Fibroblast of peridontal ligament (primary cell): ENCODE results near the gene NEURL4.

Experiments used
- DNase-seq: peaks from one replicate; pipeline ENCODE4 v3.0.0-alpha.2; 2010; ENCODE audit errors: extremely low read depth

The NEURL4 gene

DNA sequence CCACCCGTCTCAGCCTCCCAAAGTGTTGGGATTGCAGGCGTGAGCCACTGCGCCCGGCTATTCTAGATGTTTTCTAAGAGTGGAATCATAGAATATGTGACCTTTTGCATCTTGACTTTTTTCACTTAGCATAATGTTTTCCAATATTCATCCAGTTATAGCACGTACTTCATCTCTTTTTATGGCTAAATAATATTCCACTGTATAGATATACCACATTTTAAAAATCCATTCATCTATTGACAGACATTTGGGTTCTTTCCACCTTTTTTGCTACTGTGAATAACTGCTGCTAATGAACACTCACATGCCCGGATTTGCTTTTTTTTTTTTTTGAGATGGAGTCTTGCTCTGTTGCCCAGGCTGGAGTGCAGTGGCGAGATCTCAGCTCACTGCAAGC lies 25.0 kb downstream of the NEURL4 start:
- DNase-seq = no peak

DNA sequence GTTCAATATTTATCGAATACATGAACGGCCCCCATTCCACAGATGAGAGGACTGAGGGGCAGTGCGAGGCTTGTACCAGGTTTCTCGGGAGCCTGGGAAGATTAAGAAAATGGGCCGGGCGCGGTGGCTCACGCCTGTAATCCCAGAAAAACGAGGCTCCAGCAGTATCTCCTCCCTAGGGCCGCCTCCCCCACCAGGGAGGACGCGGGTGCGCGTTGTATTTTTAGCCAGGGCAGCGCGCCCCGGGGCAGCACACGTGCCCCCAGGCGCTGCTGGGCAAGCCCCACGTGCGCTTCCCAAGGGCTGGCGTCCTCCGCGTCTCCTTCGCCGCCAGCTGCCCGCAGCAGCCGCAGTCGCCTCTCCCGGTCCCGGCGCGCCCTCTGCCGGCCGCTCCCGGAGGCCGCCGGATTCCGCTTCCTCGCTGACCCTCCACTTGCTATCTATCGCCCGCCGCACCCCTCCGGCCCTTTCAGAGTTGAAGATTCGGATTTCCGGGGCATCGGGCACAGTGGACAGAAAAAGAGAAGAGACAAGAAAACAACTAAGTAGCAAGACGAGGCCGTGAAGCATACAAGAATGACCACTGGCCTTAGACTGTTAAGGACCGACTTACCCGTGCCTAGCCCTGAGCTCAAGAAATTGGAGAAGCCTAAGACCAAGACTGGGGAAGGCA lies 32.8 kb downstream of the NEURL4 start:
- peak; percentile 68 for DNase-seq

- DNase-seq = no peak
Observed at GRCh38 chr17:7295230-7296180, 33.6 kb downstream of the NEURL4 start.

GRCh38 chr17:7294614-7295153 lies 34.5 kb downstream of the NEURL4 start, which contains the start of gene YBX2:
TSS of gene YBX2 (minus strand) at chr17:7294639. CDS start at chr17:7294500, 139 bp downstream.
- DNase-seq = no peak

GRCh38 chr17:7293816-7294613 lies 35.1 kb downstream of the NEURL4 start:
- no peak for DNase-seq

DNA sequence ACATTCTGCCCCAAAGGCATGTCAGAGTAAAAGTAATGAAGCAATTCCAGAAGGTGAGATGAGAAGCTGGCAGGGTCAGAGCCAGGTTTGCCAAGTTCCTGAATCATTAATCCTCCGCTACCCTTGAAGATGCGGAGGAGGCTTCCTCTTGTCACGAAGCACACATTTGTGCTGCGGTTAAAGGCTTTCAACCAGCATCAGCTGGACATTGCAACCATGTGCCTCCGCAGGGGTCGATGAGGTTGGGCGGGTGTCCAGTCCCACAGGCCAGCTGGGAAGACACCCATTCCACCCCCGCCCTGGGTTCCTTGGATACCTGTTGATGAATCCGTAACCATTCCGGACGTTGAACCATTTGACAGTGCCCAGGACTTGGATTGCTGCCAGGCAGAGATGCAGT lies 36.0 kb downstream of the NEURL4 start:
- DNase-seq = no peak

DNA sequence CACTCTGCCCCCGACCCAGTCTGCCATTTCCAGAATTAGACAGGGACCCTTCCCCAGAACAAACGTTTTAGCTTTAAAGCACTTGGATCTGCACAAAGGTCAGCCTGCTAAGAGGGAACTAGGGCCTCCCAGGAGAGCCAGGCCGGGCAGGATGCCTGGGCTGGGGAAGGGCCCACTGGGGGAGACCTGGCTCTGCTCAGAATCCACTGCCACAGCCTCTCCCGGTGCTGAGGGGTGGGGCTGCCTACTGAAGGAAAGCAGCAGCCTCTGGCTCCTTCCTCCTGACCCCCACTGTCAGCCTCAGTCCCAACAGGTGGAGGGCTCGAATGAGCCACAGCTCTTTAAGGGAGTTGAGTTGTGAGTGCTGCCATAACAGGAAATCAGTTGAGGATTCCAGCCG lies 36.4 kb downstream of the NEURL4 start:
- DNase-seq = no peak

DNA sequence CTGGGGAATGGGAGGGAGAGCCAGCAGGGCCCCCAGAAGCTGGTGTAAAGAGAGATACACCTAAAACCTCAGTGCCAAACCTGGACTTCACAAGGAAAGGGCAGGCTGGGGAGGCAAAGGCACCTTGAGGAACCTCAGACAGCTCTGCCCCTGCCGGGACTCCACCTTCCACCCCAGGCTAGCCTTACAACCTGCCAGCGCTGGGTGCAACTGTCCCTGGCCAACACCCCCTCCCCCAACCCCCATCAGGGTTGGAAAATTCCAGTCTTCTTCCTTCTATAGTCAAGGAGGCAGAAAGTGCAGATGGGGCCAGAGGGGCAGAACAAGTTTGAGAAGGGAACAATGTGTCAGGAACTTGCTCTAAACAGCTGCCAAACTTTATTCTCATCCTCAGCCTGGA lies 36.9 kb downstream of the NEURL4 start:
- no peak for DNase-seq

DNA sequence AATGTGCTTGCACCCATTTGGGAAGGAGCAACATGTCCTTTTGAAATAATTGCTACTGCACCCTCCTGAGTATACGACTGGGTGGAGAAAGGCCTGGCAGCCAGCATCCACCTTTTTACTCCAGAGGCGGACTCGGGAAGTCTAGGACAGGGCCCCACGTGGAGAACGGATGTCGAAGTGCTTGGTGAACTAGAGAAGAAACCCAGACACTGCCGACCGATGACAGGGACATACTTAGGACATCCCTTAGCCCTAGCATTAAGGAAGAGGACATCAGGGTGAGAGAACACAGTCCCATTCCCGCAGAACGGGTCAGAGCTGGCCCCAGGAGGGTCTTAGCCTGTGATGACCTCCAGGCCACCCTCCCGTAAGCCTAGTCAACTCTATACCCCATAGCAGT lies 38.5 kb downstream of the NEURL4 start:
- DNase-seq = no peak

GRCh38 chr17:7290166-7290565 lies 39.0 kb downstream of the NEURL4 start:
- no peak for DNase-seq

- DNase-seq = no peak
Observed at GRCh38 chr17:7289256-7290032, 39.7 kb downstream of the NEURL4 start.

DNA sequence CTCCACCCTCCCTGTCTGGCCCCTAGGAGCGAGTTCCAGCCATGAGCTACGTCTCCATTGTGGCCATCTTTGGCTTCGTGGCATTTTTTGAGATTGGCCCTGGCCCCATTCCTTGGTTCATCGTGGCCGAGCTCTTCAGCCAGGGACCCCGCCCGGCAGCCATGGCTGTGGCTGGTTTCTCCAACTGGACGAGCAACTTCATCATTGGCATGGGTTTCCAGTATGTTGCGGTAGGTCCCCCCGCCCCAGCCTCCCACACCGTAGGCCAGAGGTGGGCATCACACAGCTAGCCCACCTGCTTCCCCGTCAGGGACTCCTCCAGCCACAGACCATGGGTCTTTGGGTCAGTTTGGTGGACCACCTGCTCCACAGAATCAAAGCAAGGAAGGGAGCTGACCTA lies 43.5 kb downstream of the NEURL4 start:
- DNase-seq = no peak

GRCh38 chr17:7284911-7285310 lies 44.2 kb downstream of the NEURL4 start:
- no peak for DNase-seq

DNA sequence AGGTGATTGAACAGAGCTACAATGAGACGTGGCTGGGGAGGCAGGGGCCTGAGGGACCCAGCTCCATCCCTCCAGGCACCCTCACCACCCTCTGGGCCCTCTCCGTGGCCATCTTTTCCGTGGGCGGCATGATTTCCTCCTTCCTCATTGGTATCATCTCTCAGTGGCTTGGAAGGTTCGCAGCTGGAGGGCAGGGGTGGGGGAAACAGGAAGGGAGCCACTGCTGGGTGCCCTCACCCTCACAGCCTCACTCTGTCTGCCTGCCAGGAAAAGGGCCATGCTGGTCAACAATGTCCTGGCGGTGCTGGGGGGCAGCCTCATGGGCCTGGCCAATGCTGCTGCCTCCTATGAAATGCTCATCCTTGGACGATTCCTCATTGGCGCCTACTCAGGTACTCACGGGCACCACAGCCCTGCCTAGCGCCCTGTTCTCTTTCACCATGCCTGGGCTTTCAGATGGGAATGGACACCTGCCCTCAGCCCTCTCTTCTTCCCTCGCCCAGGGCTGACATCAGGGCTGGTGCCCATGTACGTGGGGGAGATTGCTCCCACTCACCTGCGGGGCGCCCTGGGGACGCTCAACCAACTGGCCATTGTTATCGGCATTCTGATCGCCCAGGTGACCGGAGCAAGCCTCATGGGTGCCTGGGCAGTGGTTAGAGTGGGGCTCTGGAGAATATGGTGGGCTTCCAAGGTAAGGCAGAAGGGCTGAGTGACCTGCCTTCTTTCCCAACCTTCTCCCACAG lies 45.5 kb downstream of the NEURL4 start:
- no peak for DNase-seq

DNA sequence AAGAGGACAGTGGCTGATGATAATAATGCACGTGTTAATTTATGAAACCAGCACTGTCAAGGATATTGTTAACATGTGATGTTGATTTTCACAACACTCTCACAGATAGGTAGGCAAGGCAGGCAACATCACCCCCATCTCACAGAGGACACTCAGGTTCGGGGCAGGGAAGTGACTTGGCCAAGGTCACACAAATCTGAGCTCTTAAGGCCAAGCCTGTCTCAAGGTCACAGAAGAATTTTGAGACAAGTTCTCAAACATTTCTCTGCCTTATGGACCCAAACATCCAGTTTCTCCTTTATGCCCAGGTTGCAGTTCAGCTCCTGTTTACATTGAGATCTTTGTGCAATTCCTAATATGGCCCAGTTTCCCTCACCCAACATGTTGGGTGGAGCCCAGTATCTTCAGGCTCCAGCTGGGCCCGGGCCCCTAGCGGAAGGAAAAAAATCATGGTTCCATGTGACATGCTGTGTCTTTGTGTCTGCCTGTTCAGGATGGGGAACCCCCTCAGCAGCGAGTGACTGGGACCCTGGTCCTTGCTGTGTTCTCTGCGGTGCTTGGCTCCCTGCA lies 46.3 kb downstream of the NEURL4 start:
- no peak for DNase-seq

DNA sequence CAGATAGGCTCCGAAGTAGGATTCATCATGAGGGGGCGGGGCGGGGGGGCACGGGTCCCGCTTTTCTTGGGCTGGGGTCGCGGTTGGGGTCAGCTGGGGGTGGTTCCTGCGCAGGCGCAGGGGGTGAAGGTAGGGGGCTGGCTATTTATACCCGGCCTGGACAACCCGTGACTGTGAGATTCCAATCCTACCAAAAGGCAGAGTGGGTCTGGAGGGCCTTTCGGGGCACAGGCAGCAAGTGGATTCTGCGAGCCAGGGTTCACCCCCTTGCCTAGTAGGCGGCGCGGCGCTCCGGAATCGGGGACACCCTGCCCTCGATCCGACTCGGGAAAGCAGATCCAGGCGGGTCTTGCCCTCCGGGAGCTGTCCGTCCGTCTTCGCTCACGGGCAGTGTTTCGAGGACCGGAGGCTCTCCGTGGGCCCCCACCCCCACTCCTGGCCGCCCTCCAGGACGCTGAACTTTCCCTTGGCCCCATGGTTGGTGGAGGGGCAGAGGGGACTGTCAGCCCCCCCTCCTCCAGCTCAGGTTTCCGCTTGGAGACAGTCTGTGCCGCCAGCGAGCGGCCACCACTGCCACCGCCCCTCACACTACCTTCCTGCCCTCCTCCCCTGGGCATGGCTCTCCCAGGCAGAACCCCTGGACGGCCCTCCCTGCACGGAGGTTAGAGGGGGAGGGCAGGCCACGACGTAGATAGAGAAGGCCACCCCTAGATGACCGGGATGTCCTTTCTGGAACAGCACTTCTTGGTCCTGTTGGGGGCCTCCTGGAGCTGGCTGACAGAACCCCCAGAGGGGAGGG lies 47.0 kb downstream of the NEURL4 start:
- DNase-seq = no peak

DNA sequence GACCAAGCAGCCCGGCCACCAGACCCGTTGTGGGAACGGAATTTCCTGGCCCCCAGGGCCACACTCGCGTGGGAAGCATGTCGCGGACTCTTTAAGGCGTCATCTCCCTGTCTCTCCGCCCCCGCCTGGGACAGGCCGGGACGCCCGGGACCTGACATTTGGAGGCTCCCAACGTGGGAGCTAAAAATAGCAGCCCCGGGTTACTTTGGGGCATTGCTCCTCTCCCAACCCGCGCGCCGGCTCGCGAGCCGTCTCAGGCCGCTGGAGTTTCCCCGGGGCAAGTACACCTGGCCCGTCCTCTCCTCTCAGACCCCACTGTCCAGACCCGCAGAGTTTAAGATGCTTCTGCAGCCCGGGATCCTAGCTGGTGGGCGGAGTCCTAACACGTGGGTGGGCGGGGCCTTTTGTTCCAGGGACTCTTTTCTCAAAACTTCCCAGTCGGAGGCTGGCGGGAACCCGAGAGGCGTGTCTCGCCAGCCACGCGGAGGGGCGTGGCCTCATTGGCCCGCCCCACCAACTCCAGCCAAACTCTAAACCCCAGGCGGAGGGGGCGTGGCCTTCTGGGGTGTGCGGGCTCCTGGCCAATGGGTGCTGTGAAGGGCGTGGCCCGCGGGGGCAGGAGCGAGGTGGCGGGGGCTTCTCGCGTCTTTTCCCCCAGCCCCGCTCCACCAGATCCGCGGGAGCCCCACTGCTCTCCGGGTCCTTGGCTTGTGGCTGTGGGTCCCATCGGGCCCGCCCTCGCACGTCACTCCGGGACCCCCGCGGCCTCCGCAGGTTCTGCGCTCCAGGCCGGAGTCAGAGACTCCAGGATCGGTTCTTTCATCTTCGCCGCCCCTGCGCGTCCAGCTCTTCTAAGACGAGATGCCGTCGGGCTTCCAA lies 47.8 kb downstream of the NEURL4 start, which contains the start of gene SLC2A4:
SLC2A4 (plus strand) TSS at position 645 of the 879 bp plus-strand sequence; CDS start at position 862, 217 bp downstream.
- peak; percentile 83 for DNase-seq

DNA sequence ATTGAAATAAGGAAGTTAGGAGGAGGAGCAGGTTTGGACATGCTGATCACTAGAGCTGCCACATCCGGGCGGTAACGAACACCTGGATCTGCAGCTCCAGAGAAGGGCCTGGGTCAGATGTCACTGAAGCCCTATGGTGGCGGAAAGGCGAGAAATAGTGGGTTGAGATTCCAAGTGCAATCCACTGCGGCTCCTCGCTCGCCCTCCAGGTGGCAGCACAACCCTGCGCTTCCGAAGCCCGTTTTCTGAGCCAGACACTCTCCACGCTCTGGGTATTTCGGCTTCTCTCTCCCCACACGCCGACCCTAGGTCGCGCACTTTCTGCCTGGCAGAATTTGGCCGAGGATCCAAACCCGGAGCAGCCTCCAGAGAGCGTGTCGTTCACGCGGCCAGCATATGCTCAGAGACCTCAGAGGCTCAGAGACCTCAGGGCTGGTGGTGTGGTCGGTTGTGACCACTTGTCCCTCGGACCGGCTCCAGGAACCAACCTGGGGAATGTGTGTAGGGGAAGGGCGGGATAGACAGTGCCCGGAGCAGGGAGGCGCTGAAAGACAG lies 48.5 kb downstream of the NEURL4 start:
- peak; percentile 78 for DNase-seq
